Stimulated activated CD8-positive, alpha-beta memory T cell treated with anti-CD3 and anti-CD28 coated beads, Interleukin-12 subunit alpha, Interleukin-12 subunit beta, amount 100 ng/mL, for 4 hours (primary cell): ENCODE measurements around the gene LAMTOR5.

Experiments used
- DNase-seq: peaks from one replicate; pipeline ENCODE4 v3.0.0-alpha.2; 2020; ENCODE audit warnings: low read depth

LAMTOR5 gene

GRCh38 chr1:110387048-110387754 lies 20.3 kb downstream of the LAMTOR5 start:
- no peak for DNase-seq

- DNase-seq, result no peak
Measured at GRCh38 chr1:110385369-110385768, 22.1 kb downstream of the LAMTOR5 start.

- DNase-seq, result no peak
Measured at GRCh38 chr1:110384581-110385321, 22.7 kb downstream of the LAMTOR5 start.

- DNase-seq, result no peak
Measured at GRCh38 chr1:110383251-110383990, 24.1 kb downstream of the LAMTOR5 start.

DNA sequence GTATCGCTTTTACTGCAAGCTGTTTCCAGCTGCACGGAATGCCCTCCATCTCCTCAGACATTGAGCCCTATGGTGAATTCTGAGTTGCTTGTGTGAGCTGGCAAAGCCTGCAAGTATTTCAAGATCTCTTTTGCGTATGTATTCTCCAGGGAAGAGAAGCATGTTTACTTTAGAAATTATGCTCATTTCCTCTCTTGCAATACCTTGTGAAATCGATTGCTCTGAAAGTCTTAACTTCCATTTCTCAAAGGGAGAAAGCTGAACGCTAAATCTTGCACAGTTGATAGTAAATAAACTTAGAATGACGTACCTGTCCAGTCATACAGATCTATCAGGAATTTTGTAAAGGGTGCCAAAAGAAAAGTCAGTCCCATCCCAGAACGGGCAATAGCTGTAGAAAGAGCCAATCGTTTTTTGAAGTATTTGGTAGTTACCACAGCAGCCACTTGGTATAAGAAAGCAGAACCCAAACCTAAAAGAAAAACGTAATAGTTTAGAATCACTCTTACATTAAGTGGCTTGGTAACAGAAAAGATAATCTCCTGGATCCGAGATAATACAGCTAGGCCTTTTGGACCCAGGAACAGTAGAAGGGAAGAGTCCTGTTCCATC lies 26.7 kb downstream of the LAMTOR5 start:
- DNase-seq, result no peak

DNA sequence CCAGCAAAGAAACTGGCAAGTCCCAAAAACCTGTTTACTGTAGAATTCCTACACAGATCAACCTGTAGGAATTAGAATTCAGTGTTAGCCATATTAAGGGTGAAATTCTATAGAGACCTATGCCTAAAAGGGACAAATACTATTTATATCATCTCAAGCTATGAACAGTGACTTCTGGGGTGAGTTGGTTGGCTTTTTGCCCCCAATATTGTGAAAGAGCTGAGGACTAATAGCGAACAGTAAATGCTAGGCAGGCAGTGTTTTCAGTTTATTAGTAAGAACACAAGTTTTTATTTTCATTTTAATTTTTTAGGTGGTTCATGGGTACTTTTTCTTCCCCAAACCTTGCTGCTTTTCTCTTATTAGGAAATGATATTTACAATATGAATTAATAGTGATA lies 32.0 kb downstream of the LAMTOR5 start:
- no peak for DNase-seq

- DNase-seq, result no peak
Measured at GRCh38 chr1:110370827-110371226, 36.7 kb downstream of the LAMTOR5 start.

- DNase-seq, result no peak
Measured at GRCh38 chr1:110364221-110364620, 43.3 kb downstream of the LAMTOR5 start.

DNA sequence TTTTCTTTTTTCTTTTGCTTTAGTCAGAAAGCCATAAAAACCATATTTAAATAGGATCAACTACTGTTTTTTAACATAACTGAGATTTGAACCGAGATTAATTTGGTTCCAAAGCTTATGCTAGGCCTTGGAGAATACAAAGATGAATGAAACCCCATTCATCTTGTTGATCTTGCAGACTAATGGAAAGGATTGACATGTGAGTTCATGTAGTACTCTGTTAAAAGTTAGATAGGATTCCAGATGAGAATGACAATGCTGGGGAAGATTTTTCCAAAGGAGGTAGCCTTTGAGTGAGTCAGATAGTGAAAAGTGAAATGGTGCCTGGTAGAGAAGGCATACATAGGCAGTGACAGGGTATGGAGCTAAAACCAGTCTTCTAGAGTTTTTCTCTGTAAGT lies 45.6 kb downstream of the LAMTOR5 start:
- no peak for DNase-seq

- DNase-seq, result no peak
Measured at GRCh38 chr1:110360431-110360830, 47.1 kb downstream of the LAMTOR5 start.

DNA sequence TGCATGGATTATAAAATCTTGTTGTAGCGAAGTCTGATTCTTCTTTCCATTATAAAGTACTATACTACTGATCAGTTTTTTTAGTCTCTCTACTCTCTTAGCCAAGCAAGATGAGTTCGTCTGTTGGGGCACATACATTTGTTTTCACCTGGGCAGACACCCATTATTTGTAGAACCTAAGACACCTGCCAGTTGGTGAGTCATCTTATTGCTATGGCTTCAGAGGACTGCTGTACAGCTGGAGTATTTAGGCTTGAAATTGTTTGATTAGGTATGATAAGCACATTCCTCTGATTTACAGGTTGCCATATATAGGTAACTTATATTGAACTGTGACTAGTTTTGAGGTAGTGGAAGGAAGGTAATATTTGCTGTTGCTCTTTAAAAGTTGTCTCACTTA lies 51.1 kb downstream of the LAMTOR5 start:
- no peak for DNase-seq

GRCh38 chr1:110355321-110355720 lies 52.2 kb downstream of the LAMTOR5 start:
- DNase-seq, result no peak
